H1 (cell line): ENCODE measurements around the gene CCNL2. TPM values are rescaled to one million over a fixed set of nuclear protein-coding genes. Genes with fewer than 3 reads are reported as not detected.

Experiments
- CTCF ChIA-PET: fragments of 300-600 bp; sonication (Branson Sonifier 250); formaldehyde crosslinking; loops from one replicate; lab custom pipeline; 2021; ENCODE audit not compliant: partially characterized antibody; lab: Charles Lee
- POLR2A ChIA-PET: fragments of 300-600 bp; sonication (Branson Sonifier 250); formaldehyde crosslinking; loops from one replicate; lab custom pipeline; 2021; ENCODE audit warnings: inconsistent platforms; ENCODE audit not compliant: partially characterized antibody; lab: Charles Lee
- DNase-seq, 2 experiments: peaks; one replicate each; pipeline versions ENCODE4 v3.0.0 to v3.0.0-alpha.2; 2010 to 2022; ENCODE audit warnings: low spot score in 2 of 2, low read depth in 1 of 2, mixed read lengths in 1 of 2
- FAIRE-seq: peaks from 2 replicates; lab custom pipeline; 2011; peaks lifted over from hg19 to GRCh38; lab: Jason Lieb, UNC
- H2AFZ ChIP-seq: 2 replicates; pipeline ENCODE4 v1.8.1; 2012; ENCODE audit warnings: low read length, inconsistent platforms
- H2AK5ac ChIP-seq: 2 replicates; pipeline ENCODE4 v1.6.1; 2013; ENCODE audit warnings: low read depth, low read length
- H2BK120ac ChIP-seq: replicated peaks from 2 replicates; pipeline ENCODE3; 2013; ENCODE audit warnings: low read depth, low read length, inconsistent platforms
- H2BK12ac ChIP-seq: 2 replicates; pipeline ENCODE4 v1.6.1; 2013; ENCODE audit warnings: low read depth, low read length
- H2BK15ac ChIP-seq: 2 replicates; pipeline ENCODE4 v1.6.1; 2013; ENCODE audit warnings: low read length
- H2BK20ac ChIP-seq: 2 replicates; pipeline ENCODE4 v1.6.1; 2013; ENCODE audit warnings: low read length
- H2BK5ac ChIP-seq: 2 replicates; pipeline ENCODE4 v1.6.1; 2013; ENCODE audit warnings: low read depth, low read length
- H3K14ac ChIP-seq: 2 replicates; pipeline ENCODE4 v1.6.1; 2013; ENCODE audit warnings: inconsistent platforms; ENCODE audit not compliant: insufficient read length
- H3K18ac ChIP-seq: 2 replicates; pipeline ENCODE4 v1.6.1; 2013; ENCODE audit warnings: low read length; ENCODE audit errors: extremely low read depth
- H3K23ac ChIP-seq: 2 replicates; pipeline ENCODE4 v1.6.1; 2013; ENCODE audit warnings: inconsistent platforms; ENCODE audit not compliant: insufficient read length
- H3K23me2 ChIP-seq: 2 replicates; pipeline ENCODE4 v1.6.1; 2013; ENCODE audit warnings: low read depth, low read length
- H3K27ac ChIP-seq: 2 replicates; pipeline ENCODE4 v1.6.1; 2011; ENCODE audit warnings: low read depth, low read length, inconsistent platforms
- H3K27me3 ChIP-seq, 4 experiments: replicated peaks in 1 of 4; 1 replicate in 1 of 4; 2 replicates in 3 of 4; pipeline versions ENCODE4 v1.6.1 to v1.8.1; 2011 to 2013; ENCODE audit warnings: low read length in 3 of 4, mild to moderate bottlenecking in 3 of 4, inconsistent platforms in 2 of 4, mixed read lengths in 2 of 4, moderate library complexity in 1 of 4; ENCODE audit not compliant: control insufficient read depth in 3 of 4, insufficient read depth in 3 of 4; ENCODE audit errors: extremely low read depth in 1 of 4
- H3K36me3 ChIP-seq, 4 experiments: 2 replicates each; pipeline versions ENCODE4 v1.6.1 to v1.8.1; 2011 to 2013; ENCODE audit warnings: mild to moderate bottlenecking in 4 of 4, low read length in 3 of 4, moderate library complexity in 2 of 4, control low read depth in 1 of 4, inconsistent platforms in 1 of 4; ENCODE audit not compliant: insufficient read depth in 4 of 4, control insufficient read depth in 2 of 4
- H3K4ac ChIP-seq: replicated peaks from 2 replicates; pipeline ENCODE3; 2013; ENCODE audit warnings: low read length, low read depth, mixed read lengths, inconsistent platforms; ENCODE audit not compliant: insufficient read length
- H3K4me1 ChIP-seq, 4 experiments: replicated peaks in 1 of 4; 1 replicate in 1 of 4; 2 replicates in 3 of 4; pipeline versions ENCODE4 v1.6.1 to v1.8.1; 2011 to 2013; ENCODE audit warnings: low read length in 3 of 4, inconsistent platforms in 2 of 4, mixed read lengths in 1 of 4; ENCODE audit not compliant: insufficient read depth in 4 of 4, control insufficient read depth in 3 of 4
- H3K4me2 ChIP-seq, 2 experiments: 2 replicates each; pipeline versions ENCODE4 v1.6.1 to v1.8.1; 2011 to 2013; ENCODE audit warnings: low read depth in 2 of 2, low read length in 2 of 2, control low read depth in 1 of 2, inconsistent platforms in 1 of 2, mild to moderate bottlenecking in 1 of 2; ENCODE audit not compliant: insufficient read depth in 1 of 2
- H3K4me3 ChIP-seq, 4 experiments: fragments of 200-600, 300-600 bp in 1 of 4; sonication (generic), shearing (Covaris generic), sonication (Bioruptor Twin) in 1 of 4; 2 replicates each; pipeline versions ENCODE4 v1.5.1 to v1.8.1; 2011 to 2016; ENCODE audit warnings: low read length in 4 of 4, low read depth in 3 of 4, control low read depth in 2 of 4, inconsistent platforms in 2 of 4, mild to moderate bottlenecking in 2 of 4, mixed read lengths in 1 of 4, moderate library complexity in 1 of 4; ENCODE audit not compliant: insufficient read depth in 2 of 4; ENCODE audit errors: extremely low read depth in 1 of 4
- H3K56ac ChIP-seq: replicated peaks from 2 replicates; pipeline ENCODE3; 2013; ENCODE audit warnings: low read depth, mild to moderate bottlenecking, mixed read lengths, low read length, inconsistent platforms; ENCODE audit not compliant: insufficient read length
- H3K79me1 ChIP-seq: 2 replicates; pipeline ENCODE4 v1.6.1; 2013; ENCODE audit warnings: low read depth, low read length, control low read depth
- H3K79me2 ChIP-seq, 2 experiments: 2 replicates each; pipeline versions ENCODE4 v1.6.1 to v1.8.1; 2012 to 2013; ENCODE audit warnings: low read length in 2 of 2, mild to moderate bottlenecking in 2 of 2, inconsistent platforms in 1 of 2; ENCODE audit not compliant: insufficient read depth in 2 of 2, control insufficient read depth in 1 of 2
- H3K9ac ChIP-seq, 4 experiments: replicated peaks in 1 of 4; 1 replicate in 1 of 4; 2 replicates in 3 of 4; pipeline versions ENCODE4 v1.6.1 to v1.8.1; 2011 to 2013; ENCODE audit warnings: low read depth in 3 of 4, low read length in 3 of 4, control low read depth in 2 of 4, mild to moderate bottlenecking in 2 of 4, moderate library complexity in 2 of 4, inconsistent platforms in 1 of 4; ENCODE audit errors: extremely low read depth in 1 of 4
- H3K9me3 ChIP-seq, 2 experiments: 2 replicates each; pipeline versions ENCODE4 v1.6.1 to v1.8.1; 2012 to 2013; ENCODE audit warnings: mild to moderate bottlenecking in 2 of 2, moderate library complexity in 2 of 2, control low read depth in 1 of 2, inconsistent platforms in 1 of 2, low read depth in 1 of 2, low read length in 1 of 2, mixed read lengths in 1 of 2; ENCODE audit not compliant: insufficient read depth in 2 of 2
- H4K20me1 ChIP-seq, 2 experiments: replicated peaks in 1 of 2; 2 replicates each; pipeline versions ENCODE3 to v1.8.1; 2011 to 2013; ENCODE audit warnings: inconsistent platforms in 2 of 2, low read length in 2 of 2, mild to moderate bottlenecking in 1 of 2; ENCODE audit not compliant: insufficient read depth in 2 of 2, control insufficient read depth in 1 of 2
- H4K5ac ChIP-seq: 2 replicates; pipeline ENCODE4 v1.6.1; 2013; ENCODE audit warnings: low read length, low read depth, mixed read lengths, inconsistent platforms; ENCODE audit not compliant: insufficient read length
- H4K8ac ChIP-seq: 2 replicates; pipeline ENCODE4 v1.8.0; 2013; ENCODE audit warnings: mild to moderate bottlenecking, moderate library complexity, low read length, inconsistent platforms; ENCODE audit not compliant: insufficient read depth; ENCODE audit errors: extremely low read depth
- H4K91ac ChIP-seq: replicated peaks from 2 replicates; pipeline ENCODE3; 2013; ENCODE audit warnings: low read length, mixed read lengths, inconsistent platforms; ENCODE audit not compliant: insufficient read length
- HDAC6 ChIP-seq: IDR thresholded peaks from one replicate; pipeline ENCODE4 v1.7.1; 2012; ENCODE audit warnings: low read depth, mild to moderate bottlenecking, inconsistent platforms, low read length, moderate library complexity
- POLR2A ChIP-seq, 2 experiments: IDR thresholded peaks; 1 replicate in 1 of 2; 2 replicates in 1 of 2; pipeline ENCODE4 v1.6.1; 2011; ENCODE audit warnings: low read depth in 2 of 2, low read length in 2 of 2, mild to moderate bottlenecking in 2 of 2; ENCODE audit errors: control extremely low read depth in 1 of 2
- POLR2AphosphoS5 ChIP-seq: IDR thresholded peaks from 2 replicates; pipeline ENCODE4 v1.6.1; 2011; ENCODE audit warnings: low read depth, low read length
- SUZ12 ChIP-seq: fragments of 200-600 bp; sonication (generic); IDR thresholded peaks from 2 replicates; pipeline ENCODE4 v1.6.1; 2012; ENCODE audit warnings: mild to moderate bottlenecking, inconsistent platforms, low read length, moderate library complexity, mixed read lengths
- WGBS, 2 experiments: shearing (Covaris generic) in 1 of 2; methylation state at CpG; one replicate each; pipeline versions ENCODE4 v1.1.6 to v1.1.7; 2013 to 2015; ENCODE audit warnings: low lambda C conversion rate in 2 of 2, mixed read lengths in 2 of 2, inconsistent platforms in 1 of 2, low coverage in 1 of 2, missing lambda C conversion rate in 1 of 2; ENCODE audit not compliant: insufficient replicate concordance in 2 of 2, insufficient coverage in 1 of 2, insufficient read length in 1 of 2; ENCODE audit errors: extremely low coverage in 1 of 2, missing lambda C conversion rate in 1 of 2; 5-methylcytosine and 5-hydroxymethylcytosine counted together
- polyA plus RNA-seq, 7 experiments: library from polyadenylated mRNA; depleted of rRNA in 3 of 7; stranded (reverse) in 5 of 7; unstranded in 2 of 7; fragments of >200 nt in 5 of 7; fragments of 200-250 nt in 2 of 7; gene quantifications; 1 replicate in 5 of 7; 2 replicates in 1 of 7; 4 replicates in 1 of 7; pipeline versions ENCODE4 v1.2.1 to v1.2.3, GENCODE V29; 2011 to 2013; ENCODE audit warnings: missing spikeins in 2 of 7, mixed read lengths in 2 of 7
- total RNA-seq: library from RNA; stranded (reverse); fragmentation: NEBNext Ultra II Directional; extraction: Animal tissue kit (Norgen Biotek cat#: 25700); gene quantifications from 2 replicates; pipeline ENCODE4 v1.2.1, GENCODE V29; 2021

The CCNL2 gene
- total and polyA plus RNA-seq, 2 of the 8 experiments (the other 6 are each of a cell fraction or from before 2014, with no cell fraction given) = 79.8 to 120 TPM

GRCh38 chr1:1401457-1402010, 2.4 kb upstream of the CCNL2 start:
- Histone ChIP-seq H3K27ac (no peak overlapping the region; the same call in 1 of the 2 replicates), H3K23ac (no peak overlapping the region), H3K27me3 (no peaks in the 10 kb centered on the region), H3K9me3 (no peaks in the 10 kb centered on the region), H4K91ac (no peak overlapping the region), H4K8ac (no peak overlapping the region), H2AK5ac (no peak overlapping the region), H2BK20ac (no peak overlapping the region), H3K18ac (no peak overlapping the region), H3K79me2 (peaks cover 9 to 55% of the 10 kb centered on the region in 2 experiments; a peak in 3 of 4 replicates), H3K36me3 (peaks cover 29 to 65% (median 43%) of the 10 kb centered on the region in 4 experiments), H3K23me2 (peaks cover 22% of the 10 kb centered on the region), H2BK5ac (no peak overlapping the region), H4K5ac (no peak overlapping the region), H3K56ac (no peak overlapping the region), H3K9ac (no peak overlapping the region), H2BK15ac (no peak overlapping the region), H4K20me1 (peaks cover 11 to 26% of the 10 kb centered on the region in 2 experiments), H3K4me2 (peak overlapping the region in 1 of 2 experiments; percentile 91; a peak in 1 of 4 replicates), H2AFZ (no peak overlapping the region), H3K14ac (no peak overlapping the region), H2BK12ac (no peak overlapping the region), H3K4me1 (peaks cover 0 to 23% (median 14%) of the 10 kb centered on the region in 4 experiments; a peak in 6 of 7 replicates), H3K79me1 (peaks cover 22% of the 10 kb centered on the region), H3K4ac (no peak overlapping the region), H3K4me3 (no peak overlapping the region), H2BK120ac (no peak overlapping the region)
- 97% methylated on average over 7 of the region's 7 CpGs; no CpG with 5 or more reads in 1 of the 2 experiments for WGBS, 2 experiments
- TF ChIP-seq SUZ12 = no peak
- peak; percentile 78 for TF ChIP-seq POLR2AphosphoS5
- peak in 1 of 2 experiments; percentile 62; a peak in 2 of 3 replicates for TF ChIP-seq POLR2A (IDR thresholded peaks at IDR 0.05; ENCODE audit: control extremely low read depth in 1 of 2, low read depth in 2 of 2, low read length in 2 of 2)
- TF ChIP-seq HDAC6 = no peak
- ChIA-PET POLR2A (interaction anchor here (0.6 to 27.7 kb wide), 17 partner anchors 9 to 165 kb away, joined by 3 to 719 read pairs (median 4); partner anchors contain the start of genes ANKRD65, AURKAIP1, CCNL2 and VWA1), CTCF (interaction anchor here (0.9 to 3.6 kb wide), 18 partner anchors 9 to 370 kb away, joined by 3 to 32 read pairs (median 8); partner anchors contain the start of genes ATAD3C and AURKAIP1)
- FAIRE-seq = no peak
- DNase-seq = no peak
